NCI-H345 (cell line): ENCODE results near the gene UNC79.
"Not testable (repeated sequence)": the region's sequence is repeated elsewhere in the genome, so short reads cannot be mapped to it uniquely, and the experiment has no call there.

Source experiments
- DNase-seq: peaks from one replicate; lab custom pipeline; 2025; lab: John Stamatoyannopoulos, UW

Gene UNC79

GRCh38 chr14:93493622-93494021 lies 62.9 kb downstream of the UNC79 start:
- DNase-seq = not testable (repeated sequence)

- DNase-seq = no peak
Observed at GRCh38 chr14:93496856-93497741, 66.4 kb downstream of the UNC79 start.

GRCh38 chr14:93510056-93510455 lies 79.3 kb downstream of the UNC79 start:
- no peak for DNase-seq

- DNase-seq = no peak
Observed at GRCh38 chr14:93511001-93511400, 80.3 kb downstream of the UNC79 start.

- no peak for DNase-seq
Observed at GRCh38 chr14:93520053-93520607, 89.4 kb downstream of the UNC79 start.

GRCh38 chr14:93522221-93522620 lies 91.5 kb downstream of the UNC79 start:
- no peak for DNase-seq

- DNase-seq = not testable (repeated sequence)
Observed at GRCh38 chr14:93525216-93525615, 94.5 kb downstream of the UNC79 start.

GRCh38 chr14:93525696-93526451 lies 95.1 kb downstream of the UNC79 start:
- no peak for DNase-seq

- DNase-seq = no peak
Observed at GRCh38 chr14:93527203-93527607, 96.5 kb downstream of the UNC79 start.

- no peak for DNase-seq
Observed at GRCh38 chr14:93528884-93529558, 98.3 kb downstream of the UNC79 start.

- no peak for DNase-seq
Observed at GRCh38 chr14:93531644-93532043, 100.9 kb downstream of the UNC79 start.

- DNase-seq = no peak
Observed at GRCh38 chr14:93532541-93532940, 101.8 kb downstream of the UNC79 start.

GRCh38 chr14:93533437-93533836 lies 102.7 kb downstream of the UNC79 start:
- DNase-seq = no peak

- DNase-seq = no peak
Observed at GRCh38 chr14:93533842-93534241, 103.1 kb downstream of the UNC79 start.

- no peak for DNase-seq
Observed at GRCh38 chr14:93535537-93535936, 104.8 kb downstream of the UNC79 start.

- DNase-seq = peak; percentile 5
Observed at GRCh38 chr14:93536945-93537344, 106.2 kb downstream of the UNC79 start.

- DNase-seq = no peak
Observed at GRCh38 chr14:93537951-93538350, 107.2 kb downstream of the UNC79 start.

- DNase-seq = no peak
Observed at GRCh38 chr14:93538413-93538812, 107.7 kb downstream of the UNC79 start.

- DNase-seq = no peak
Observed at GRCh38 chr14:93540235-93540634, 109.5 kb downstream of the UNC79 start.

- peak; percentile 8 for DNase-seq
Observed at GRCh38 chr14:93543766-93544165, 113.0 kb downstream of the UNC79 start.

- no peak for DNase-seq
Observed at GRCh38 chr14:93544212-93544611, 113.5 kb downstream of the UNC79 start.

GRCh38 chr14:93546642-93547041 lies 115.9 kb downstream of the UNC79 start:
- no peak for DNase-seq
